GM21576 (cell line): ENCODE results near the gene SAA1.
A peak's percentile ranks its signal among the peaks of the same experiment; 100 is the strongest.

Experiments used
- ATAC-seq: cut with Tn5 transposase; IDR thresholded peaks from one replicate; pipeline ENCODE4 v1.9.1; 2021; ENCODE audit warnings: mild to moderate bottlenecking, moderate library complexity; ENCODE audit not compliant: unreplicated experiment

Gene SAA1

DNA sequence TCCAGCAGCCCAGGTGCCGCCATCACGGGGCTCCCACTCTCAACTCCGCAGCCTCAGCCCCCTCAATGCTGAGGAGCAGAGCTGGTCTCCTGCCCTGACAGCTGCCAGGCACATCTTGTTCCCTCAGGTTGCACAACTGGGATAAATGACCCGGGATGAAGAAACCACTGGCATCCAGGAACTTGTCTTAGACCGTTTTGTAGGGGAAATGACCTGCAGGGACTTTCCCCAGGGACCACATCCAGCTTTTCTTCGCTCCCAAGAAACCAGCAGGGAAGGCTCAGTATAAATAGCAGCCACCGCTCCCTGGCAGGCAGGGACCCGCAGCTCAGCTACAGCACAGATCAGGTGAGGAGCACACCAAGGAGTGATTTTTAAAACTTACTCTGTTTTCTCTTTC lies at the start of gene SAA1:
SAA1 (plus strand) TSS at position 316 of the 400 bp plus-strand sequence. CDS start 624 bp downstream, outside the sequence.
- no peak for ATAC-seq

GRCh38 chr11:18221274-18221876 lies 44.7 kb upstream of the SAA1 start:
- ATAC-seq = no peak

- no peak for ATAC-seq
These were observed 43.1 kb upstream of the SAA1 start for GRCh38 chr11:18222814-18223421.

GRCh38 chr11:18223591-18224387 lies 42.3 kb upstream of the SAA1 start:
- no peak for ATAC-seq

GRCh38 chr11:18225913-18226312 lies 40.2 kb upstream of the SAA1 start:
- peak; percentile 32 for ATAC-seq

- peak; percentile 95 for ATAC-seq
These were observed 36.6 kb upstream of the SAA1 start for GRCh38 chr11:18229501-18229900.

DNA sequence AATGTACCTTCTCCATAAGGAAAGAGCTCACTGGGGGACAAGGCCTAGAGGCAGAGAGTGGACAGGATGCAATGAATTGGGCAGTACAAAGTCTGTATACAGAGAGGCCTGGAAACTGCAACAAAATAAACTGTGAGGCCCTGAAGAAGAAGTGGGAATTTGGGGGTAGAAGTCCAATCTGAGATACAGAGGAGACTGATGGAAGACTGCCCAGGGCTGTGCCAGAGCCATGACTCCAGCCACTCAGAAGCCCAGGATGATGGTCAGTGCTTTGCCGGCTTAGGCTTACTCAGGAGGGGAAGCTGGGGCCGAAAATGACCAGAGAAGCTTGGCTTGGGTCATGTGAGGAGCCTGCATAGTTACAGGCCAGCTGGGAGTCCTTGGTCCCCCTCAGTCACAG lies 35.2 kb upstream of the SAA1 start:
- ATAC-seq = no peak

DNA sequence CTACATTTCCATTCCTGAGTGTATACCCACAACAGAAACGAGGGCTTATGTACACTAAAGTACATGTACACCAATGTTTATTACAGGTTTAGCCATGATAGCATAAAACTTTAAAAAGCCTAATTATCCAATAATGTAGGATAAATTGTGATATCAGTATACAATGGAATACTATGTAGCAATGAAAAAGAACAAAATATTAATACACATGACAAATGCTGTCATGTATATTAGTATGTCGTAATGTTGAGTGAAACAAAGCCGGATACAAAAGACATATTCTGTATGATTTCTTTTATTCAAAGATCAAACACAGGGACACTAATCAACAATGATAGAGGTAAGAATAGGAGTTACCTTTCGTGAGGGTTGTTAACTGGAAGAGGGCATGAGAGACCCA lies 32.2 kb upstream of the SAA1 start:
- ATAC-seq = no peak

GRCh38 chr11:18235394-18236334 lies 30.4 kb upstream of the SAA1 start:
- ATAC-seq = no peak

- ATAC-seq = no peak
These were observed 29.3 kb upstream of the SAA1 start, which contains the start of gene SAA4 for GRCh38 chr11:18236664-18237356. SAA4 (minus strand) TSS chr11:18236802; CDS start chr11:18235926, 876 bp downstream.

DNA sequence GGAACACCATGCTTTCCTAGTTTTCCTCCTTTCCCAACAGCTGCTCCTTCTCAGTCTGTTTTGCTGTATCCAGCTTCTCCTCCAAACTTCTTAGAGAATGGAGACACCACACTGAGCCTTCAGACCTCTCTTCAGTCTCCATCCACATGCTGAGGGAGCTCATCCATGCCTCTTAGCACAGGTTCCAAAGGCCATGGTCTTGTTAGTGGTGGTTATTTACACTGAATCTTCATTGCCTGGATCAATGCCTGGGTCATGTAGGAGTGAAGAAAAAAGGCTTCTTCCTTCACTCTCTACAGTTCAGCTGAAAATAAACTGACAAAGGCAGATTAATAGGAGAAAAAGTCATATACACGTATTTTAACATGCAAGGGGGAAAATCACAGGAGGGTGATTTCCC lies 26.4 kb upstream of the SAA1 start:
- ATAC-seq = no peak

DNA sequence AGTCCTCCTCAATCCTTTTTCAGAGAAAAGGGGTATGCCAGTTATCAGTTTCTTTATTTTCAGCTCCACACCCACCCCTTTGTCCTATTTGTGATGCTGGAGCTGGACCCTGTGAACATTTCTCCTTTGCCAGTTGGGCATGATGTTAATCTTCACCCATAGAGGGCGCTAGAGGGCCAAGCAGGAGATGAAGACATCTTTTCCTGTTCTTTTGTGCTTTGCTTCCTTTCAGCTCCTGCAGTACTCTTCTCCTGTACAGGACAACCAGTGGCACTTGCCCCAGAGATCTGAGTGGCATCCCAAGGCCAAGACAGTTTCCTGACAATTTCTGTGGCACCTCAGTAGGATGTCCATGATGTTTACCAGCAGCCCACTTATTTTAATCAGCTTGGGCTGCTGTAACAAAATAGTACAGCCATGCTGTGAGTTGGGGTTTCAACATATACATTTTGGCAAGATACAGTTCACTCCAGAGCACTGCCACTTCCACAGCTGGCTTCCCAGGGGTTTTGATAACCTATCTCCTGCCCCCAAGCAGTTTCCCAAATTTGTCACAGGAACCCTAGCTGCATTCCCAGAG lies 22.2 kb upstream of the SAA1 start:
- ATAC-seq = no peak

DNA sequence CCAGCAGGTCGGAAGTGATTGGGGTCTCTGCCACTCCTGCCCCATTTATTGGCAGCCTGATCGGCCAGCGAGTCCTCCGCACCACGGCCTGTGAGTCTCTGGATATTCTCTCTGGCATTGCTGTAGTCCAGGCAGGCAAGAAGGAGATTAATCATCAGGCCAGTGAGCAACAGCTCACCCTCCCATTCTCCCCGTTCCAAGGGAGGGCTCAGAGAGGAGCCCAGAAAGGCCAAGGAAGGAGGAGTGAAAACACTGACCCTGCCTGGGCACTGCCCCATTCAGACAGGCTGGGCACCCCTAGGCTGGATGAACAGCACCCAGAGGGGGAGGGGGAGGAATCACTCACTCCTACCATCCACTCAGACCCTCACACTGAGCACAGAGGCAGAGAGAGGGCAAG lies 20.7 kb upstream of the SAA1 start:
- no peak for ATAC-seq

GRCh38 chr11:18246379-18247190 lies 19.5 kb upstream of the SAA1 start:
- peak; percentile 77 for ATAC-seq

- peak; percentile 11 for ATAC-seq
These were observed 18.9 kb upstream of the SAA1 start for GRCh38 chr11:18247191-18247581.

DNA sequence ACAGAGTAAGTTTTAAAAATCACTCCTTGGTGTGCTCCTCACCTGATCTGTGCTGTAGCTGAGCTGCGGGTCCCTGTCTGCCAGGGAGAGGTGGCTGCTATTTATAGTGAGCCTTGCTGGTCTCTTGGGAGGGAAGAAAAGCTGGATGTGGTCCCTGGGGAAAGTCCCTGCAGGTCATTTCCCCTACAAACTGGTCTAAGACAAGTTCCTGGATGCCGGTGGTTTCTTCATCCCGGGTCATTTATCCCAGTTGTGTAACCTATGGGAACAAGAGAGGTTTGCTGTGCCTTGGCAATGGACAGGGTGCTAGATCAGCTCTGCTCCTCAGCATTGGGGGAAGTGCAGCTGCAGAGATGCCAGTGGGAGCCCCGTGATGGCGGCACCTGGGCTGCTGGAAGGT lies 17.5 kb upstream of the SAA1 start, which contains the start of gene SAA2:
SAA2 (minus strand) TSS at position 108 of the 400 bp plus-strand sequence. CDS start 657 bp downstream, outside the sequence.
- ATAC-seq = no peak

- ATAC-seq = no peak
These were observed 12.8 kb upstream of the SAA1 start for GRCh38 chr11:18253233-18253632.

DNA sequence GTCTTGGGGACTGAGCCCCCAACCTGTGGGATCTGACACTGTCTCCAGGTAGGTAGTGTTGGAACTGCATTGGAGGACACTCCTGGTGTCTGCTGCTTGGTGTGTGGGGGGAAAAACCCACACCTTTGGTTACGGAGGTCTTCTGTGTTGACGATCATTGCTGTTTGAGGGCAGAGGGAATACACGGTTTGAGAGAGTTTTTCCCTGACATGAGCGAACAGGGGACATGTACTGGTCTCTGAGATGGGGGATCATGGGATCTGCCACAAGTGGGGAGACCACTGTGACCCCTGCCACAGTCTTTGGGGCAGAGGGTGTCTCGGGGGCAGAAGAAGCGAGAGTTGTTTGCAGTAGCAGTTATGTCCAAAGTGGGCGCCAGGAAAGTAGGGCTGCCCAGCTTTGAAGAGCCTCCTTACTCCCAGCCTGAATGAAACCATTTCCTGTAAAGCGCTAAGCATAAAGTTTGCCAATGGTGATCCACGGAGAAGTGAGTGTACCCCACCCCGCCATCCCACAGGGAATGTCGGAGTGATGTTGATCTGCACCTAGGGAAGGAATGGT lies 12.2 kb upstream of the SAA1 start:
- no peak for ATAC-seq
